OCI-LY7 (cell line): Measurements from ENCODE around the gene ACOT11. TPM values are rescaled to one million over a fixed set of nuclear protein-coding genes. Genes with fewer than 3 reads are reported as not detected.

ENCODE experiments used
- small RNA-seq: library from RNA; depleted of rRNA; stranded (forward); fragments of <200 nt; gene quantifications from one replicate; pipeline ENCODE3, GENCODE V24; 2014
- total RNA-seq, 2 experiments: library from RNA; depleted of rRNA in 1 of 2; stranded (reverse); fragments of >200 nt in 1 of 2; shearing (Covaris generic) in 1 of 2; gene quantifications; 2 replicates each; pipeline ENCODE4 v1.2.3, GENCODE V29; 2014 to 2022

ACOT11 gene
- total RNA-seq, 2 experiments from 2014 or later, result not detected

Small RNA genes lying within 50 kb of the gene (small RNA-seq; reads per million reads assigned to genes)
- not detected for gene AC099796.2

Other genes starting within 250 kb of the ACOT11 start
- gene SSBP3, start 141.8 kb upstream of the ACOT11 start, total RNA-seq (2014; rRNA removed; shearing (Covaris generic)), result 11.2 and 16.5 TPM in 2 replicates
- gene SSBP3, start 141.8 kb upstream of the ACOT11 start, total RNA-seq (2022), result 44.9 and 53.2 TPM in 2 replicates
- gene FAM151A, start 75.3 kb downstream of the ACOT11 start, total RNA-seq (2014; rRNA removed; shearing (Covaris generic)), result not detected in 2 replicates
- not detected in 2 replicates for gene FAM151A, start 75.3 kb downstream of the ACOT11 start, total RNA-seq (2022)
- gene MROH7, start 93.6 kb downstream of the ACOT11 start, total RNA-seq (2014; rRNA removed; shearing (Covaris generic)), result not detected in 2 replicates
- gene MROH7, start 93.6 kb downstream of the ACOT11 start, total RNA-seq (2022), result not detected in 2 replicates
- gene TTC4, start 167.6 kb downstream of the ACOT11 start, total RNA-seq (2014; rRNA removed; shearing (Covaris generic)), result 20.7 and 26.1 TPM in 2 replicates
- 23.0 and 24.3 TPM in 2 replicates for gene TTC4, start 167.6 kb downstream of the ACOT11 start, total RNA-seq (2022)
- gene PARS2, start 216.3 kb downstream of the ACOT11 start, total RNA-seq (2014; rRNA removed; shearing (Covaris generic)), result 6.7 and 7.6 TPM in 2 replicates
- 5.3 and 6.7 TPM in 2 replicates for gene PARS2, start 216.3 kb downstream of the ACOT11 start, total RNA-seq (2022)